Endothelial cell of umbilical vein (primary cell): ENCODE data around the gene GABRB2. TPM values are rescaled to one million over a fixed set of nuclear protein-coding genes. Genes with fewer than 3 reads are reported as not detected.

Experiments
- BruUV-seq: library from RNA; stranded (reverse); fragments of 400-500 nt; replicated peaks from 2 replicates; lab custom pipeline; 2021; lab: Mats Ljungman, UMichigan
- CTCF ChIA-PET: fragments of 300-600, 350-600 bp; sonication (Branson Sonifier 250); formaldehyde crosslinking; loops from one replicate; lab custom pipeline; 2021; ENCODE audit warnings: antibody characterized with exemption, inconsistent platforms; lab: Charles Lee
- POLR2A ChIA-PET: fragments of 300-600, 350-600 bp; sonication (Branson Sonifier 250); formaldehyde crosslinking; loops from one replicate; lab custom pipeline; 2021; ENCODE audit warnings: antibody characterized with exemption, inconsistent platforms; lab: Charles Lee
- DNase-seq: peaks from one replicate; pipeline ENCODE4 v3.0.0-alpha.2; 2011; ENCODE audit warnings: low read depth, low spot score
- FAIRE-seq: peaks from 2 replicates; lab custom pipeline; 2011; peaks lifted over from hg19 to GRCh38; lab: Jason Lieb, UNC
- H2AFZ ChIP-seq: 2 replicates; pipeline ENCODE4 v1.6.0; 2012; ENCODE audit warnings: low read depth, low read length, control low read depth, inconsistent platforms
- H3K27ac ChIP-seq: 2 replicates; pipeline ENCODE4 v1.5.1; 2011; ENCODE audit warnings: low read depth, mild to moderate bottlenecking, control low read depth, low read length, moderate library complexity; ENCODE audit not compliant: insufficient read depth
- H3K27me3 ChIP-seq, 2 experiments: 2 replicates each; pipeline versions ENCODE4 v1.6.0 to v1.6.1; 2011; ENCODE audit warnings: low read length in 2 of 2, mixed read lengths in 1 of 2; ENCODE audit not compliant: control insufficient read depth in 2 of 2, insufficient read depth in 2 of 2
- H3K36me3 ChIP-seq, 2 experiments: 2 replicates in 1 of 2; 3 replicates in 1 of 2; pipeline ENCODE4 v1.5.1; 2011; ENCODE audit warnings: low read length in 2 of 2, mild to moderate bottlenecking in 1 of 2, moderate library complexity in 1 of 2; ENCODE audit not compliant: control insufficient read depth in 2 of 2, insufficient read depth in 2 of 2; ENCODE audit errors: extremely low read depth in 1 of 2
- H3K4me1 ChIP-seq: 3 replicates; pipeline ENCODE4 v1.5.1; 2011; ENCODE audit warnings: mild to moderate bottlenecking, low read length; ENCODE audit not compliant: control insufficient read depth, insufficient read depth; ENCODE audit errors: extremely low read depth
- H3K4me2 ChIP-seq: 2 replicates; pipeline ENCODE4 v1.6.1; 2011; ENCODE audit warnings: low read length, control low read depth, mixed read lengths; ENCODE audit not compliant: insufficient read depth
- H3K4me3 ChIP-seq, 3 experiments: fragments of 200-600 bp in 1 of 3; sonication (generic), shearing (Covaris generic) in 1 of 3; replicated peaks in 1 of 3; 2 replicates each; pipeline ENCODE4 v1.5.1; 2011 to 2016; ENCODE audit warnings: control low read depth in 3 of 3, low read length in 3 of 3, mild to moderate bottlenecking in 2 of 3, inconsistent platforms in 1 of 3, low read depth in 1 of 3, moderate library complexity in 1 of 3; ENCODE audit not compliant: insufficient read depth in 1 of 3
- H3K79me2 ChIP-seq: 2 replicates; pipeline ENCODE4 v1.6.0; 2012; ENCODE audit warnings: low read length, inconsistent platforms; ENCODE audit not compliant: control insufficient read depth, insufficient read depth
- H3K9ac ChIP-seq: replicated peaks from 2 replicates; pipeline ENCODE3; 2011; ENCODE audit warnings: low read length, control low read depth; ENCODE audit not compliant: insufficient read depth; ENCODE audit errors: extremely low read depth
- H3K9me1 ChIP-seq: replicated peaks from 3 replicates; pipeline ENCODE4 v1.6.0; 2011; ENCODE audit warnings: mild to moderate bottlenecking, low read length; ENCODE audit not compliant: control insufficient read depth, insufficient read depth; ENCODE audit errors: extremely low read depth
- H3K9me3 ChIP-seq: replicated peaks from 2 replicates; pipeline ENCODE4 v1.5.1; 2012; ENCODE audit warnings: low read length, inconsistent platforms; ENCODE audit not compliant: control insufficient read depth, insufficient read depth
- H4K20me1 ChIP-seq: replicated peaks from 2 replicates; pipeline ENCODE3; 2011; ENCODE audit warnings: mild to moderate bottlenecking, low read length; ENCODE audit not compliant: control insufficient read depth, insufficient read depth; ENCODE audit errors: extremely low read depth
- CTCF ChIP-seq, 2 donors: IDR thresholded peaks; 1 replicate in 1 of 2; 2 replicates in 1 of 2; pipeline ENCODE4 v1.5.1; 2011; ENCODE audit warnings: low read length in 2 of 2, mild to moderate bottlenecking in 2 of 2, moderate library complexity in 2 of 2, control low read depth in 1 of 2, inconsistent platforms in 1 of 2, low read depth in 1 of 2; ENCODE audit not compliant: insufficient read depth in 1 of 2; ENCODE audit errors: extremely low read depth in 1 of 2
- EZH2 ChIP-seq: IDR thresholded peaks from 2 replicates; pipeline ENCODE4 v1.6.1; 2012; ENCODE audit warnings: borderline replicate concordance, low read depth, mild to moderate bottlenecking, moderate library complexity, low read length, inconsistent platforms; ENCODE audit not compliant: severe bottlenecking
- FOS ChIP-seq: IDR thresholded peaks from 2 replicates; pipeline ENCODE4 v1.6.1; 2011; ENCODE audit warnings: mild to moderate bottlenecking, low read length, moderate library complexity, borderline replicate concordance; ENCODE audit not compliant: insufficient read depth
- GATA2 ChIP-seq: IDR thresholded peaks from 2 replicates; pipeline ENCODE4 v1.7.0; 2011; ENCODE audit warnings: low read depth, mild to moderate bottlenecking, moderate library complexity, mixed read lengths, low read length; ENCODE audit not compliant: insufficient read length, insufficient read depth
- JUN ChIP-seq: IDR thresholded peaks from 2 replicates; pipeline ENCODE4 v1.6.1; 2011; ENCODE audit warnings: borderline replicate concordance, low read depth; ENCODE audit not compliant: insufficient read length, insufficient read depth
- MAX ChIP-seq: IDR thresholded peaks from 2 replicates; pipeline ENCODE4 v1.6.1; 2011; ENCODE audit not compliant: insufficient read depth, insufficient read length
- MYC ChIP-seq: IDR thresholded peaks from one replicate; pipeline ENCODE4 v1.6.1; 2011; ENCODE audit warnings: mild to moderate bottlenecking, low read depth, low read length
- POLR2A ChIP-seq: IDR thresholded peaks from 2 replicates; pipeline ENCODE4 v1.6.1; 2012; ENCODE audit warnings: low read depth, mild to moderate bottlenecking, control low read depth, low read length
- POLR2AphosphoS5 ChIP-seq: IDR thresholded peaks from 2 replicates; pipeline ENCODE4 v1.6.1; 2012; ENCODE audit warnings: low read depth, mild to moderate bottlenecking, control low read depth, low read length, moderate library complexity; ENCODE audit not compliant: insufficient read depth
- dilution Hi-C: fragments of 300-500 bp; cut with MboI; formaldehyde crosslinking; loops from one replicate; pipeline ENCODE4 v1.15.0; 2019; ENCODE audit warnings: low sequenced_read_pairs; ENCODE audit not compliant: extremely low pct_ligation_motif_present
- intact Hi-C: fragments of 100-400 bp; cut with micrococcal nuclease; formaldehyde crosslinking; loops from one replicate; pipeline ENCODE4 v1.10.0; 2022
- polyA plus RNA-seq, 4 experiments: library from polyadenylated mRNA; depleted of rRNA in 3 of 4; stranded (reverse) in 3 of 4; unstranded in 1 of 4; fragments of >200 nt; gene quantifications; 2 replicates each; pipeline versions ENCODE4 v1.2.1 to v1.2.3, GENCODE V29; 2011 to 2012; ENCODE audit warnings: missing spikeins in 1 of 4
- total RNA-seq: library from RNA; stranded (reverse); gene quantifications from 2 replicates; pipeline ENCODE4 v1.2.3, GENCODE V29; 2021

Gene GABRB2
- total and polyA plus RNA-seq, 2 donors (not counting 3 experiments of a cell fraction or from before 2014, with no cell fraction given), result not detected

- Histone ChIP-seq H3K9me3 (peaks cover 3% of the 10 kb centered on the region), H3K9me1 (no peaks in the 10 kb centered on the region), H4K20me1 (no peaks in the 10 kb centered on the region), H3K9ac (no peak overlapping the region), H2AFZ (no peak overlapping the region), H3K4me3 (no peak overlapping the region), H3K4me2 (no peak overlapping the region), H3K4me1 (no peaks in the 10 kb centered on the region), H3K27ac (no peak overlapping the region), H3K36me3 (no peaks in the 10 kb centered on the region), H3K27me3 (no peaks in the 10 kb centered on the region), H3K79me2 (no peaks in the 10 kb centered on the region)
- DNase-seq (no peak), FAIRE-seq (no peak)
- intact Hi-C loops (no loop called here), dilution Hi-C loops (no loop called here)
- ChIA-PET POLR2A (no interaction called here), CTCF (no interaction called here)
- no TSS peak for BruUV-seq
- TF ChIP-seq EZH2 (no peak), MYC (no peak), FOS (no peak), CTCF (IDR thresholded peaks at IDR 0.05; ENCODE audit: extremely low read depth in 1 of 2, insufficient read depth in 1 of 2, low read depth in 1 of 2, low read length in 2 of 2) (no peak), JUN (no peak), GATA2 (no peak), MAX (no peak), POLR2A (no peak), POLR2AphosphoS5 (no peak)
Measured at GRCh38 chr5:161513942-161514341, 32.6 kb downstream of the GABRB2 start.
